Body of pancreas (tissue), 4 donors: ENCODE measurements around the gene JADE3. TPM values are rescaled to one million over a fixed set of nuclear protein-coding genes. Genes with fewer than 3 reads are reported as not detected.

Experiments used
- ATAC-seq: fragments of 150-250 bp; one replicate; pipeline ENCODE4 v1.9.1; 2016
- DNase-seq, 4 donors: peaks; one replicate each; pipeline ENCODE4 v3.0.0-alpha.2; 2019
- H3K27ac ChIP-seq, 4 donors: fragments of 200-600 bp; sonication (generic); 1 replicate in 3 of 4; 2 replicates in 1 of 4; pipeline versions ENCODE4 v1.5.1 to v1.6.1; 2016 to 2019; ENCODE audit warnings: mild to moderate bottlenecking in 1 of 4, mixed read lengths in 1 of 4, moderate library complexity in 1 of 4
- H3K27me3 ChIP-seq, 2 donors: fragments of 200-600 bp; sonication (generic); one replicate each; pipeline ENCODE4 v1.6.0; 2016; ENCODE audit warnings: mild to moderate bottlenecking in 1 of 2
- H3K36me3 ChIP-seq, 2 donors: fragments of 200-600 bp; sonication (generic); replicated peaks in 1 of 2; 2 replicates each; pipeline ENCODE4 v1.5.1; 2016; ENCODE audit warnings: low read depth in 2 of 2; ENCODE audit not compliant: insufficient read depth in 1 of 2
- H3K4me1 ChIP-seq: fragments of 200-600 bp; sonication (generic); one replicate; pipeline ENCODE4 v1.6.0; 2016
- H3K4me3 ChIP-seq, 2 donors: fragments of 200-600 bp; sonication (generic); 1 replicate in 1 of 2; 2 replicates in 1 of 2; pipeline ENCODE4 v1.5.1; 2016 to 2019
- H3K9me3 ChIP-seq, 3 donors: fragments of 200-600 bp; sonication (generic); 1 replicate in 2 of 3; 2 replicates in 1 of 3; pipeline ENCODE4 v1.5.1; 2016
- POLR2A ChIP-seq, 3 donors: fragments of 450-650 bp; IDR thresholded peaks; one replicate each; pipeline ENCODE4 v1.6.1; 2016; ENCODE audit warnings: antibody characterized with exemption in 3 of 3, mild to moderate bottlenecking in 2 of 3
- WGBS, 2 donors: methylation state at CpG; one replicate each; pipeline ENCODE4 v1.1.5; 2017; 5-methylcytosine and 5-hydroxymethylcytosine counted together
- intact Hi-C: fragments of 100-400 bp; cut with DNase I; formaldehyde crosslinking; loops from one replicate; pipeline ENCODE4 v1.15.1; 2023
- total RNA-seq, 2 donors: library from RNA; depleted of rRNA; stranded (reverse); fragments of >200 nt; gene quantifications; one replicate each; pipeline ENCODE4 v1.1.0, GENCODE V29; 2016
- TF ChIP-seq, protein P1 (sequence below), 7 experiments: fragments of 450-650 bp in 4 of 7; fragments of 200-600 bp in 3 of 7; sonication (generic) in 3 of 7; IDR thresholded peaks; one replicate each; pipeline ENCODE4 v1.5.1; 2016 to 2019; ENCODE audit warnings: antibody characterized with exemption in 7 of 7

Gene JADE3
- total RNA-seq, 2 donors from 2014 or later, result 2.3 to 9.3 TPM

DNA sequence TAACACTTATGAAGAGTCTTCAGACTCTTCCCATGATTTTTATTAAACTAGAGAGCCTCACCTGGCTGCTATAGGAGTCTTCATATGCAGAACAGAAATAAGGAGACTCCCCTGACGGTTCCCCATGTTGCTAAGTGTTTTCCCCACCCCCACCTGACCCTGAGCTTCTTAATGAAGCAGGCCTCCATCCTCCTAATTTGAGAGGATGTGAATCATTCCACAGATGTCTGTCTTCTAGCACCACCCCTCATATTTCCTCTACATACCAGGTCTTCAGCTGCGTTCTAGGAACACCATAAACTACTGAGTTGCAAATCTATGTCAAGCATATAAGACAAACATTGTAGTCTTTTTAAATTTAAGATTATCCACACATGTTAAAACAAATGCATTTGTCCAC is 38.5 kb upstream of the JADE3 start:
- DNase-seq (no peak), ATAC-seq (no peak)
- Histone ChIP-seq H3K4me1 (no peaks in the 10 kb centered on the region), H3K36me3 (no peaks in the 10 kb centered on the region), H3K27me3 (no peaks in the 10 kb centered on the region), H3K9me3 (no peaks in the 10 kb centered on the region), H3K4me3 (no peak overlapping the region), H3K27ac (no peak overlapping the region)
- 68 to 81% methylated on average over 2 of the region's 2 CpGs for WGBS, 2 donors
- no peak for TF ChIP-seq POLR2A (IDR thresholded peaks at IDR 0.05)
- TF ChIP-seq, protein P1, sequence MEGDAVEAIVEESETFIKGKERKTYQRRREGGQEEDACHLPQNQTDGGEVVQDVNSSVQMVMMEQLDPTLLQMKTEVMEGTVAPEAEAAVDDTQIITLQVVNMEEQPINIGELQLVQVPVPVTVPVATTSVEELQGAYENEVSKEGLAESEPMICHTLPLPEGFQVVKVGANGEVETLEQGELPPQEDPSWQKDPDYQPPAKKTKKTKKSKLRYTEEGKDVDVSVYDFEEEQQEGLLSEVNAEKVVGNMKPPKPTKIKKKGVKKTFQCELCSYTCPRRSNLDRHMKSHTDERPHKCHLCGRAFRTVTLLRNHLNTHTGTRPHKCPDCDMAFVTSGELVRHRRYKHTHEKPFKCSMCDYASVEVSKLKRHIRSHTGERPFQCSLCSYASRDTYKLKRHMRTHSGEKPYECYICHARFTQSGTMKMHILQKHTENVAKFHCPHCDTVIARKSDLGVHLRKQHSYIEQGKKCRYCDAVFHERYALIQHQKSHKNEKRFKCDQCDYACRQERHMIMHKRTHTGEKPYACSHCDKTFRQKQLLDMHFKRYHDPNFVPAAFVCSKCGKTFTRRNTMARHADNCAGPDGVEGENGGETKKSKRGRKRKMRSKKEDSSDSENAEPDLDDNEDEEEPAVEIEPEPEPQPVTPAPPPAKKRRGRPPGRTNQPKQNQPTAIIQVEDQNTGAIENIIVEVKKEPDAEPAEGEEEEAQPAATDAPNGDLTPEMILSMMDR (IDR thresholded peaks at IDR 0.05), result no peak
- intact Hi-C loops, result no loop called here

DNA sequence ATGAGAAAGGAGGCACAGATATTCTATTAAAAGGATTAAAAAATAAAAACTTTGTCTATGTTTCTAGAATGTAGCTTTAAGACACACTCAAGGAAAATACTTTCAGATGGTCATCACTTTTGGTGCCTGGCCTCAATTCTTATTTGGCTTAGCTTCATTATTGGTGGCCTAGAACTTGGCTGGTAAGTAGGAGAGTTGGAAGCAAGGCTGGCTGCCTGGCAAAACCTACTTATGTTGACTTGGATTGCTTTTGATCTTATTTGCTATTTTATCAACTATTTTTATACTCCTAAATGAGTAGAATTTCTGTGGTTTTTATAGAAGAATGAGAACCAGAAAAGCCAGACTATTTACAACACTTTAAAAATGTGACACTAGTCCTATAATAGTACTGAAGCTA is 35.3 kb upstream of the JADE3 start:
- no peak overlapping the region for H3K4me3 ChIP-seq
- H3K36me3 ChIP-seq, result no peaks in the 10 kb centered on the region
- H3K27ac ChIP-seq, result no peak overlapping the region
- ATAC-seq, result no peak
- no peaks in the 10 kb centered on the region for H3K4me1 ChIP-seq
- intact Hi-C loops, result no loop called here
- no peak for DNase-seq
- TF ChIP-seq, protein P1 (IDR thresholded peaks at IDR 0.05), result no peak
- no peak for TF ChIP-seq POLR2A (IDR thresholded peaks at IDR 0.05)
- no peaks in the 10 kb centered on the region for H3K27me3 ChIP-seq
- no peaks in the 10 kb centered on the region for H3K9me3 ChIP-seq

DNA sequence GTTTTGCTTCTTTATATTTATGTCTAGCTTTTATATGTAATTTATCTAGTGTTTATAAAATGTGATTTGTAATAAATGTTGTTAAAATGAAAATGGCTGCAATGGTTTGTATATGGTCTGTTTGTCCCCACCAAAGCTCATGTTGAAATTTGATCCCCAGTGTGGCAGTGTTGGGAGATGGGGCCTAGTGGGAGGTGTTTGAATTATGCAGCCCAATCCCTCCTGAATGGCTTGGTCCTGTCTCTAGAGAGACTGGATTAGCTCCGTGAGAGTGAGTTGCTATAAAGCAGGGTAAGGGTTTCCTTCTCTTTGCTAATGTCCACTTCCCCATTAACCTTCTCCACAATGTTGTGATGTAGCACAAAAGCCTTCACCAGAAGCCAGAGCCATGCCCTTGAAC is 30.0 kb upstream of the JADE3 start:
- intact Hi-C loops, result no loop called here
- no peaks in the 10 kb centered on the region for H3K9me3 ChIP-seq
- TF ChIP-seq POLR2A (IDR thresholded peaks at IDR 0.05), result no peak
- TF ChIP-seq, protein P1 (IDR thresholded peaks at IDR 0.05), result no peak
- H3K27ac ChIP-seq, result no peak overlapping the region
- ATAC-seq (no peak), DNase-seq (no peak)
- H3K4me1 ChIP-seq, result no peaks in the 10 kb centered on the region
- WGBS, 2 donors, result 83 to 86% methylated on average over 1 of the region's 1 CpG
- no peaks in the 10 kb centered on the region for H3K27me3 ChIP-seq
- no peak overlapping the region for H3K4me3 ChIP-seq
- no peaks in the 10 kb centered on the region for H3K36me3 ChIP-seq

DNA sequence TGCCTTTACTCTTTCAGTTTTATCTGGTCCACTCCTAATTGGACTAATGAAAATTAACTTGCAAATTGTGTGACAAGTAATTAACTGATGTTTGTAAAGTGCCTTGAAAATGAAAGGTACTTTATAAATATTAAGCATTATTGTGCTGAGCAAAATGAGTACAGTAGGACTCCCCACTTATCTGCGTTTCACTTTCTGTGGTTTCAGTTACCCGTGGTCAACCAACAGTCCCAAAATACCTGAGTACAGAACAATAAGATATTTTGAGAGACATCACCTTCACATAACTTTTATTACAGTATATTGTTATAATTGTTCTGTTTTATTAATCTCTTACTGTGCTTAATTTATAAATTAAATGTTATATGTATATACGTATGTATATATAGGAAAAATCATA is 27.4 kb upstream of the JADE3 start:
- no peaks in the 10 kb centered on the region for H3K9me3 ChIP-seq
- H3K4me1 ChIP-seq, result no peaks in the 10 kb centered on the region
- ATAC-seq (no peak), DNase-seq (no peak)
- H3K4me3 ChIP-seq, result no peak overlapping the region
- no peak overlapping the region for H3K27ac ChIP-seq
- TF ChIP-seq, protein P1 (IDR thresholded peaks at IDR 0.05), result no peak
- no peak for TF ChIP-seq POLR2A (IDR thresholded peaks at IDR 0.05)
- intact Hi-C loops, result no loop called here
- H3K27me3 ChIP-seq, result no peaks in the 10 kb centered on the region
- H3K36me3 ChIP-seq, result no peaks in the 10 kb centered on the region
- WGBS, 2 donors, result 81 to 83% methylated on average over 3 of the region's 3 CpGs

DNA sequence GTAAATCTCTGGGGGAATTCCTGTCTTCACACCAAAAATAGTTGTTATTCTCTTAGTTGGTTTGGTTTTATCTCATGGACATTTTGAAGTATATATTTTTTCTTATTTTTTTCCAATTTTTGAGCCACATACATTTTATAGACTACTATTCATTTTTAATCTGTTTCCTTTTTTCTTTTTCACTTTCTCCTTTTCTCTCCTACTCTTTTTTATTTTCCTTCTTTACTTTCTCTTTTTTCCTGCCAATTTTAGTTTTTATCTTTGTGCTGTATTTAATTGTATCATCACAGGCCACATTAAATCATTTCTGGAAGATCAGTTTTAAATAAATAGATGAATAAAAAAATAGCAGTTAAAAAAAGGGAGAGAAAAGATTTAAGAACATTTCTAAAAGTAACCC is 14.0 kb upstream of the JADE3 start:
- Histone ChIP-seq H3K9me3 (no peaks in the 10 kb centered on the region), H3K27me3 (no peaks in the 10 kb centered on the region), H3K4me3 (no peak overlapping the region), H3K27ac (no peak overlapping the region), H3K4me1 (no peaks in the 10 kb centered on the region), H3K36me3 (no peaks in the 10 kb centered on the region)
- intact Hi-C loops, result no loop called here
- TF ChIP-seq POLR2A (IDR thresholded peaks at IDR 0.05), result no peak
- TF ChIP-seq, protein P1 (IDR thresholded peaks at IDR 0.05), result no peak
- ATAC-seq, result no peak
- no peak for DNase-seq
